ENCODE results near the gene CDYL2.
"Not testable (repeated sequence)": the region's sequence is repeated elsewhere in the genome, so short reads cannot be mapped to it uniquely, and the experiment has no call there.

CDYL2 gene

DNA sequence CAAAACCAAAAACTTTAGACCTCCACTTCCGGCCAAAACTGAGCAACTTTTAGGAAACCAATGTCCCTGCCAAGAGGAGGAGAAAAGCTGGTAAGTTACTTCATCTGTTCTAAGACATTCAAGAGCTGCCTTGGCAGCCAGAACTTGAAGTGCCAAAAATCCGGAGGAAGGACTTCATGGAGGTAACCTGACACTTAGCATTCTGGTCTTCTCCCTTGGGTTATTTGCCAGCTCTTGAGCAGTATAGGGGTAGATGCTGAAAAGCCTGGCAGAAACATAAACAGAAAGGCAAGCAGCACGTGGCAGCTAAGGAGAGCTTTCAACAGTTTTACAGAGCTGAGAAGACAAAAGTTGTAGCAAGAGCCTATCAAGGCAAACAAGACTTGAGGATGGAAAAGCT is 53.2 kb downstream of the CDYL2 start:
- no peak for DNase-seq (ENCODE audit: extremely low read depth in 1 of 2, low read depth in 1 of 2)

GRCh38 chr16:80746231-80746630 is 58.2 kb downstream of the CDYL2 start:
- DNase-seq (ENCODE audit: extremely low read depth in 1 of 2, low read depth in 1 of 2), result no peak

DNA sequence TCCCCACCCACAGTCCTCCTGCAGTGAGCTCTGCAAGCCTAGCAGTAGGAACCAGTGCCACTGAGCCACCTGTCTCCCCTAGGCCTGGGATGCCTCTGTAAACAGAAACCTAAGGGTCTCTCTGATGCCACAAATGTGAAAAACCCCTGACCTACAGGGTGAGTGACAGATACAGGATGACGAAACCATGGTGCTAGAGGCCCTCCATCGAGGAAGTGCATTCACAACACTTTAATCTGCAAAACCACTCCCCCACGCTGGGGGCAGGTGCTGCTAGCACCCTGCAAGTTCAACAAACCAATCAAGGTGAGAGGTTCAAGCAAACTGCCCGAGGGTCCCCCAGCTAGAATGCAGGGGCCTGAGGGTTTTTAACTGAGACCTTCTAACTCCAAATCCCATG is 59.5 kb downstream of the CDYL2 start:
- no peak for DNase-seq (ENCODE audit: extremely low read depth in 1 of 2, low read depth in 1 of 2)

GRCh38 chr16:80743772-80744171 is 60.6 kb downstream of the CDYL2 start:
- DNase-seq (ENCODE audit: extremely low read depth in 1 of 2, low read depth in 1 of 2), result no peak

- no peak for DNase-seq (ENCODE audit: extremely low read depth in 1 of 2, low read depth in 1 of 2)
Observed at GRCh38 chr16:80743273-80743672, 61.1 kb downstream of the CDYL2 start.

DNA sequence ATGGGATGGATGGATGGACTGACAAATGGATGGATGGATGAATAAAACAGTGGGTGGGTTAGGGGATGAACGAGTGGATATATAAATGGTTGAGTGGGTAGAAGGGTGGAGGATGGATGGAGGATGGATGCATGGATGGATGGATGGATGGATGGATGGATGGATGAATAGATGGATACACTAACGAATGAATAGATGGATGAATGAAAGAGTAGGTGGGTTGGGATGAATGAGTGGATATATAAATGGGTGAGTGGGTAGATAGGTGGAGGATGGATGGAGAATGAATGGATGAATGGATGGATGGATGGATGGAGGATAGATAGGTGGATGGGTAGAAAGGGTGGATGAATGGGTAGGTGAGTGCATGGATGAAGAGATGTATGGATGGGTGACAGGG is 62.1 kb downstream of the CDYL2 start:
- no peak for DNase-seq (ENCODE audit: extremely low read depth in 1 of 2, low read depth in 1 of 2)

DNA sequence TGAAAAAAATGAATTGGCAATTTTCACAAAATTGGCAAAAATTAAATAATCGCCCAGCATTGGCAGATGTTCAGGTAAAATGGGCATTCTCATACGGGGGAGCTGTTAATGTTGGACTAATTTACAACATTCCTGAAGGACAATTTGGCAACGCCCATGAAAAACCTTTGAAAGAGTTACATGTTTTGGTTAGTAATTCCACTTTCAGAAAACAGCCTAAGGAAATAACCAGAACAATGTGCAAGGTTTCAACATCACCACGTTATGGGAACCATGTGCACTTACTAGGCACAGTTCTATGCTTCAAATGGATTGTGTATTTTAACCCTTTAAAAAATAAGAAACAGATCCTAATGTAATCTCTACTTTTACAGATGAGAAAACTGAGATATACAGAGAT is 62.7 kb downstream of the CDYL2 start:
- no peak for DNase-seq (ENCODE audit: extremely low read depth in 1 of 2, low read depth in 1 of 2)

DNA sequence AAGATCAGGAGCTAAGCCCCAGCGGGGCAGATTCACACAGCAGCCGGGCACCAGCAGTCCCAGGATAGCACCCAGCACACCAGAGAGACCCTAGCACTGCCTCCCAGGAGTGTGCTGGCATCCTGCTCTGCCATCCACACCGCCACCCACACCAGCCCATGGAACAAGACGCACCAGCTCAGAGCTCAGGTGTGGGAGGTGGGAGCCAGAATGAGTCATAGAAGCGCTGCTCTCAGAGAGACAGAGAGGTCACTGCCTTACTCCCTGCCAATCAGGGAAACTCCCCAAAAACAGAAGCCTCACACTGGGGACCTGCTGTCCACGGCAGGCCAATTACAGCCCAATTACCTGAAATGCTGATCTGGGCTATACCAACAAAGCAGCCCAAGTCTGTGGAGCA is 64.9 kb downstream of the CDYL2 start:
- DNase-seq (ENCODE audit: extremely low read depth in 1 of 2, low read depth in 1 of 2), result no peak

DNA sequence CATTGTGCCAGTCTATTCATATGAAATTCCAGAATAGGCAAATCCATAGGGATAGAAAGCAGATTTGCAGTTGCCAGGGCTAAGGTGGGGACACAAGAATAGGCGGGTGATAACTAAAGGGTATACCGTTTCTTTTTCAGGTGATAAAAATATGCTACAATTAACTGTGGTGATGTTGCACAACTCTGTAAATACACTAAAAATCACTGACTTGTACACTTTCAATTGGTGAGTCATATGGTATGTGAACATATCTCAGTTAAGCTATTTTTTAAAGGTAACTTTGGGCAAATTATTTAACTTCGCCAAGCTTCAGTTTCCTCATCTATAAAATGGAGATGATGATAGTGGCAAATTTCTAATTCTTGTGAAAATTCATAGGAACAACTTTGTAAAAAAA is 65.9 kb downstream of the CDYL2 start:
- DNase-seq (ENCODE audit: extremely low read depth in 1 of 2, low read depth in 1 of 2), result no peak

GRCh38 chr16:80735846-80736245 is 68.6 kb downstream of the CDYL2 start:
- no peak for DNase-seq (ENCODE audit: extremely low read depth in 1 of 2, low read depth in 1 of 2)

- no peak for DNase-seq (ENCODE audit: extremely low read depth in 1 of 2, low read depth in 1 of 2)
Observed at GRCh38 chr16:80733407-80733806, 71.0 kb downstream of the CDYL2 start.

GRCh38 chr16:80731915-80732314 is 72.5 kb downstream of the CDYL2 start:
- no peak for DNase-seq (ENCODE audit: extremely low read depth in 1 of 2, low read depth in 1 of 2)

DNA sequence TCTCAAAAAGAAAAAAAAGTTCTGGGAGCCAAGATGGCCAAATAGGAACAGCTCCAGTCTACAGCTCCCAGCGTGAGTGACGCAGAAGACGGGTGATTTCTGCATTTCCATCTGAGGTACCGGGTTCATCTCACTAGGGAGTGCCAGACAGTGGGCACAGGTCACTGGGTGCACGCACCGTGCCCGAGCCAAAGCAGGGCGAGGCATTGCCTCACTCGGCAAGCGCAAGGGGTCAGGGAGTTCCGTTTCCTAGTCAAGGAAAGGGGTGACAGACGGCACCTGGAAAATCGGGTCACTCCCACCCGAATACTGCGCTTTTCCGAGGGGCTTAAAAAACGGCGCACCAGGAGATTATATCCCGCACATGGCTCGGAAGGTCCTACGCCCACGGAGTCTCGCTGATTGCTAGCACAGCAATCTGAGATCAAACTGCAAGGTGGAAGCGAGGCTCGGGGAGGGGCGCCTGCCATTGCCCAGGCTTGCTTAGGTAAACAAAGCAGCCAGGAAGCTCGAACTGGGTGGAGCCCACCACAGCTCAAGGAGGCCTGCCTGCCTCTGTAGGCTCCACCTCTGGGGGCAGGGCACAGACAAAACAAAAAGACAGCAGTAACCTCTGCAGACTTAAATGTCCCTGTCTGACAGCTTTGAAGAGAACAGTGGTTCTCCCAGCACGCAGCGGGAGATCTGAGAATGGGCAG is 77.2 kb downstream of the CDYL2 start:
- DNase-seq (ENCODE audit: extremely low read depth in 1 of 2, low read depth in 1 of 2), result not testable (repeated sequence)

DNA sequence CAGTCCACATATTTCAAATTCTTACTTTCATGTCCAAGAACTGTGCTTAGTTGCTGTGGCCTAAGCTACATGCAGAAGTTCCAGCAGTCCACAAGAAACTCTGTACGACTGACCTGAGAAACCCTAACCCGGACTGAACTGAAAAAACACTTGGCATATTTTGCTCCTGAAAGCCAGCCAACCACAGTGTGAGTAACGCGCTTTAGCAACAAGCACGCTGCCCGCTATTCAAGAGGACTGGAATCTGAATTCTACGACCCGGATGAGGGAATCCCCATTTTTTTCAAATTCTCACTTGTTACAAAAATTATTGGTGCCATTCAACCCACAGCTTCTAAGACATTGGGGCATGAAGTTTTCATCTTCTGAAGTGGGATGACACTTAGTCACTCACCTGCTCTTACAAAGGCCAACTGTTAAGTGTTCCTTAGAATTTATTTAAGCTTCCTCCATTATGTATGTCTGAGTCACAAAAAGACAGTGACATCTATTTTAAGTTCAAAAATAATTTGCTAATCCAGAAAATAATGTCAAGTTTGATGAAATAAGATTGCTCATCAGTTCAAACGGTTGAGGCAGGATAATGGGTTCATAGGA is 78.7 kb downstream of the CDYL2 start:
- no peak for DNase-seq (ENCODE audit: extremely low read depth in 1 of 2, low read depth in 1 of 2)

- no peak for DNase-seq (ENCODE audit: extremely low read depth in 1 of 2, low read depth in 1 of 2)
Observed at GRCh38 chr16:80723981-80724380, 80.4 kb downstream of the CDYL2 start.

DNA sequence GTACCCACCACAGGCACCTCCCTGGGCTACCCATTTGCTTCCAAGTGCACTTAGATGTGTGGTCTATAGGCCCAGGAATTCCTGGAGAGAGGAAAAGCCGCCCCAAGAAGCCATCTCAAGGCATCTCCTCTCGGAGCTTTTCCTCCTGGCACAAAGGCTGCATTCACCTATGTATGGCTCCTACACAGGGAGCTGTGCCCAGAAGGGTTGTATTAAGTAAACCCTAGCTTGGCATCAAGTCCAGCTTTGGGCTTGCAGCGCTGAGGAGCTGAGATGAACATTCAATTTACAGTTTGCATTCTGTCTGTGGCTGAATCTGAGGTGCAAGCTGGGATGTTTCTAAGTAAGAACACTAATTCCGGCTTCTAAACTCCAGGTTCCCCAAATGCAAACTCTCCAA is 81.3 kb downstream of the CDYL2 start:
- DNase-seq (ENCODE audit: extremely low read depth in 1 of 2, low read depth in 1 of 2), result no peak

- no peak for DNase-seq (ENCODE audit: extremely low read depth in 1 of 2, low read depth in 1 of 2)
Observed at GRCh38 chr16:80720804-80721371, 83.5 kb downstream of the CDYL2 start.

GRCh38 chr16:80719573-80719972 is 84.8 kb downstream of the CDYL2 start:
- no peak for DNase-seq (ENCODE audit: extremely low read depth in 1 of 2, low read depth in 1 of 2)

DNA sequence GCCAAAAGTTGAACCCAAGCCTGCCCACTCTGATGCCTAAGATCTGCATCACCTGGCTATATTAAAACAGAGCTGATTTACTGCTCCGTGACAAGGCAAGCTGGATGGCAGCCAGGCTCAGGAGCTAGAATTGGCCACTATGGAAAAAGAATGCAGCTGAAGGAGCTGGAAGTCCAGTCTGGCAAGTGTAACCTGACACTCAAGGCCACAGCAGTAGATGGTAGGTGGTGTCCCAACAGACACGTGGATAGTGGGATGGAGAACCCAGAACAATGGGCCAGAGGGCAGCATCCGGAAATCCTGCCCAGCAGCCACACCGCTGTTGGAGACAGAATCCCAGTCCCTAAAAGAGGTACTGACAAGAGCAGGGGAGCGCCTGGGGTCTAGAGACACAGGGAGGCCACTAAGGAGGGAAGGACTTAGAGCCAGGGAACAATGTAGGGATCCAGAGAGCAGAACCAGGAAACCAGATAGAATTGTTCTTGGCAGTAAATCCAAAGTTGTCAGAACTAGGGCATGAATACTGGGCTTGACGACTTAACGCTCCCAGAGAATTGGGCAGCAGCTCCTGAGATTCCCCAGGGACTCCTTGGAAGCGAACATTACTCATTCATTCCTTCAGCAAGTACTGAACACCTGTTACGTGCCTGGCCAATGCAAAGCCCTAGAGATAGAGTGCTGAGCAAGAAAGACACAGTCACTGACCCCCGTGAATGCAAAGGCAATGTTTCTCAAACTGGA is 85.7 kb downstream of the CDYL2 start:
- DNase-seq (ENCODE audit: extremely low read depth in 1 of 2, low read depth in 1 of 2), result no peak

GRCh38 chr16:80717611-80718010 is 86.8 kb downstream of the CDYL2 start:
- no peak for DNase-seq (ENCODE audit: extremely low read depth in 1 of 2, low read depth in 1 of 2)

- no peak for DNase-seq (ENCODE audit: extremely low read depth in 1 of 2, low read depth in 1 of 2)
Observed at GRCh38 chr16:80716564-80717139, 87.7 kb downstream of the CDYL2 start.

- no peak for DNase-seq (ENCODE audit: extremely low read depth in 1 of 2, low read depth in 1 of 2)
Observed at GRCh38 chr16:80711406-80711805, 93.0 kb downstream of the CDYL2 start.
